ENCODE results near the gene EPB41L2. TPM values are rescaled to one million over a fixed set of nuclear protein-coding genes. Genes with fewer than 3 reads are reported as not detected.

Gene EPB41L2
- total RNA-seq, 2 donors from 2014 or later = 43.5 to 47.2 TPM

DNA sequence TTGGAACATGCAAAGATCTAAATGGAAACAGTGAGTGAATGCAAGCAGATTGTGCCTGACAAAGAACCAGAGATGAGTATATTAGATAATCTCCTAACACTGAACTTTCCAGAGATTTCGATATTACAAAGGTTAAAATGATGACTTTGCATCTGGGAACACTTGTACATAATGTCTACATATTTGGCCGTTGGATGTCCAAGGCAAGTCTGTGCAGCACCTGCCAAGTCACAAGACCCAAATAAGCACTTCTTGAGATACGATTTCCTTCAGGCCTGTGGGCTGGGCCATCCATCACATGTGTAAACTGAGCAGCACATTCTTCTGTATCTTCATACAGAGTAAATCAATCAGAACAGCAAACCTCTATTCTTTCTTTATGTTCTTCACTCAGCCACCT is 268.3 kb downstream of the EPB41L2 start:
- Histone ChIP-seq H3K4me3 (no peak overlapping the region), H3K36me3 (replicated peaks in 1 of 2; ENCODE audit: insufficient read depth in 1 of 2, low read depth in 2 of 2) (no peaks in the 10 kb centered on the region), H3K9me3 (no peaks in the 10 kb centered on the region), H3K27me3 (no peaks in the 10 kb centered on the region), H3K27ac (no peak overlapping the region), H3K4me1 (no peaks in the 10 kb centered on the region)
- DNase-seq = no peak
- WGBS, 2 donors = 31 to 59% methylated on average over 3 of the region's 3 CpGs
- intact Hi-C loops (cut with DNase I) = no loop called here
- ATAC-seq = no peak
- TF ChIP-seq, protein P1, sequence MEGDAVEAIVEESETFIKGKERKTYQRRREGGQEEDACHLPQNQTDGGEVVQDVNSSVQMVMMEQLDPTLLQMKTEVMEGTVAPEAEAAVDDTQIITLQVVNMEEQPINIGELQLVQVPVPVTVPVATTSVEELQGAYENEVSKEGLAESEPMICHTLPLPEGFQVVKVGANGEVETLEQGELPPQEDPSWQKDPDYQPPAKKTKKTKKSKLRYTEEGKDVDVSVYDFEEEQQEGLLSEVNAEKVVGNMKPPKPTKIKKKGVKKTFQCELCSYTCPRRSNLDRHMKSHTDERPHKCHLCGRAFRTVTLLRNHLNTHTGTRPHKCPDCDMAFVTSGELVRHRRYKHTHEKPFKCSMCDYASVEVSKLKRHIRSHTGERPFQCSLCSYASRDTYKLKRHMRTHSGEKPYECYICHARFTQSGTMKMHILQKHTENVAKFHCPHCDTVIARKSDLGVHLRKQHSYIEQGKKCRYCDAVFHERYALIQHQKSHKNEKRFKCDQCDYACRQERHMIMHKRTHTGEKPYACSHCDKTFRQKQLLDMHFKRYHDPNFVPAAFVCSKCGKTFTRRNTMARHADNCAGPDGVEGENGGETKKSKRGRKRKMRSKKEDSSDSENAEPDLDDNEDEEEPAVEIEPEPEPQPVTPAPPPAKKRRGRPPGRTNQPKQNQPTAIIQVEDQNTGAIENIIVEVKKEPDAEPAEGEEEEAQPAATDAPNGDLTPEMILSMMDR (IDR thresholded peaks at IDR 0.05) = no peak
- no peak for TF ChIP-seq POLR2A (IDR thresholded peaks at IDR 0.05)

GRCh38 chr6:130794010-130794697 is 268.9 kb downstream of the EPB41L2 start:
- Histone ChIP-seq H3K9me3 (no peaks in the 10 kb centered on the region), H3K4me3 (no peak overlapping the region), H3K27ac (no peak overlapping the region), H3K27me3 (no peaks in the 10 kb centered on the region), H3K36me3 (replicated peaks in 1 of 2; ENCODE audit: insufficient read depth in 1 of 2, low read depth in 2 of 2) (no peaks in the 10 kb centered on the region), H3K4me1 (no peaks in the 10 kb centered on the region)
- intact Hi-C loops (cut with DNase I) = no loop called here
- DNase-seq = no peak
- TF ChIP-seq, protein P1 (IDR thresholded peaks at IDR 0.05) = no peak
- TF ChIP-seq POLR2A (IDR thresholded peaks at IDR 0.05) = no peak
- no peak for ATAC-seq
- WGBS, 2 donors = 86 to 89% methylated on average over 1 of the region's 1 CpG

Other genes with a start within 250 kb of the EPB41L2 start
- under 1 TPM in 1 of 2 donors, not detected in 1; 0.52 TPM for gene SMLR1, start 235.8 kb downstream of the EPB41L2 start, total RNA-seq
- 10 to 100 TPM; 57.6 to 66.9 TPM for gene AKAP7, start 72.2 kb upstream of the EPB41L2 start, total RNA-seq

All from body of pancreas (tissue), 4 donors.